Measurements from ENCODE around the gene HHIP. TPM values are rescaled to one million over a fixed set of nuclear protein-coding genes. Genes with fewer than 3 reads are reported as not detected.
"Not testable (repeated sequence)": the region's sequence is repeated elsewhere in the genome, so short reads cannot be mapped to it uniquely, and the experiment has no call there.

Gene HHIP
- total RNA-seq, 6 experiments from 2014 or later: 0.09 to 1.1 (median 0.42) TPM

- peak; percentile 21 for DNase-seq
- peaks cover 18% of the 10 kb centered on the region for H3K4me1 Mint-ChIP-seq (ENCODE audit: low read depth)
- H3K9me3 Mint-ChIP-seq: no peaks in the 10 kb centered on the region
- no peak overlapping the region for H3K27ac Mint-ChIP-seq
- H3K27me3 Mint-ChIP-seq (ENCODE audit: insufficient read depth): peaks cover 5% of the 10 kb centered on the region
- peak; percentile 87 for TF ChIP-seq CTCF (IDR thresholded peaks at IDR 0.05)
- no peak overlapping the region for H3K4me3 Mint-ChIP-seq
- H3K36me3 Mint-ChIP-seq (ENCODE audit: low read depth): no peaks in the 10 kb centered on the region
Measured at GRCh38 chr4:144787365-144788258, 141.7 kb downstream of the HHIP start.

- Mint-ChIP-seq H3K9me3 (no peaks in the 10 kb centered on the region), H3K4me3 (no peak overlapping the region), H3K27ac (no peak overlapping the region), H3K36me3 (ENCODE audit: low read depth) (no peaks in the 10 kb centered on the region), H3K4me1 (ENCODE audit: low read depth) (peaks cover 18% of the 10 kb centered on the region), H3K27me3 (ENCODE audit: insufficient read depth) (peaks cover 4% of the 10 kb centered on the region)
- no peak for DNase-seq
- no peak for TF ChIP-seq CTCF (IDR thresholded peaks at IDR 0.05)
Measured at GRCh38 chr4:144788469-144788868, 142.5 kb downstream of the HHIP start.

- H3K4me1 Mint-ChIP-seq (ENCODE audit: low read depth): peaks cover 10% of the 10 kb centered on the region
- not testable (repeated sequence) for DNase-seq; H3K27me3 Mint-ChIP-seq (ENCODE audit: insufficient read depth); H3K36me3 Mint-ChIP-seq (ENCODE audit: low read depth); H3K27ac Mint-ChIP-seq; H3K4me3 Mint-ChIP-seq; H3K9me3 Mint-ChIP-seq
Measured at GRCh38 chr4:144791933-144792332, 146.0 kb downstream of the HHIP start.
